Neural crest cell (in vitro differentiated cells): ENCODE measurements around the gene ECE1. TPM values are rescaled to one million over a fixed set of nuclear protein-coding genes. Genes with fewer than 3 reads are reported as not detected.

Experiments used
- DNase-seq: peaks from one replicate; pipeline ENCODE4 v3.0.0; 2021; ENCODE audit warnings: low read depth, mixed read lengths, low spot score
- H3K27ac Mint-ChIP-seq: one replicate; pipeline ENCODE4 v1.8.0; 2021; ENCODE audit warnings: mild to moderate bottlenecking, mixed read lengths; ENCODE audit not compliant: unreplicated experiment
- H3K27me3 Mint-ChIP-seq: 2 replicates; pipeline ENCODE4 v1.8.0; 2021; ENCODE audit warnings: low read depth, mild to moderate bottlenecking, mixed read lengths
- H3K36me3 Mint-ChIP-seq: 2 replicates; pipeline ENCODE4 v1.8.0; 2021; ENCODE audit warnings: low read depth, mild to moderate bottlenecking, mixed read lengths
- H3K4me1 Mint-ChIP-seq: 2 replicates; pipeline ENCODE4 v1.8.0; 2021; ENCODE audit warnings: mixed read lengths
- H3K4me3 Mint-ChIP-seq: one replicate; pipeline ENCODE4 v1.8.0; 2021; ENCODE audit warnings: mild to moderate bottlenecking, mixed read lengths
- H3K9me3 Mint-ChIP-seq: 2 replicates; pipeline ENCODE4 v1.8.0; 2021; ENCODE audit warnings: mixed read lengths
- total RNA-seq: library from RNA; stranded (reverse); gene quantifications from 2 replicates; pipeline ENCODE4 v1.2.1, GENCODE V29; 2021
- TF ChIP-seq, protein P1 (sequence below): fragments of 200-600 bp; sonication (generic); conservative IDR thresholded peaks from 2 replicates; pipeline ENCODE4 v1.5.0; 2021; ENCODE audit warnings: antibody characterized with exemption, mild to moderate bottlenecking

Gene ECE1
- total RNA-seq, 1 donor from 2014 or later: 40.3 TPM

DNA sequence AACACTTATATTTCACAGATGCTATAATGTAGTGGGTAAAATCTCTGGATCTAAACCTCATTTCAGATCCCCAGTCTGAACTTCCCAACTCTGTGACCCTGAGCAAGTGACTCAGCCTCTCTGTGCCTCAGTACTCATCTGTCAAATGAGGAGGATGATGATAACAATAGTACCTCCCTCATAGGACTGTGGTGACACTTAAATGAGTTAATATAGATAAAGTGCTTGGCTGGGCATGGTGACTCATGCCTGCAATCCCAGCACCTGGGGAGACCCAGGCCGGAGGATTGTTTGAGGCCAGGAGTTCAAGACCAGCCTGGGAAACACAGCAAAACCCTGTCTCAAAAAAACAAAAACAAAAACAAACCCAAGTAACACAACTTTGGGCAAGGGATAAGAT lies 4.7 kb upstream of the ECE1 start:
- H3K4me1 Mint-ChIP-seq: peaks cover 43% of the 10 kb centered on the region
- H3K4me3 Mint-ChIP-seq: peak overlapping the region; percentile 51
- peaks cover 11% of the 10 kb centered on the region for H3K27me3 Mint-ChIP-seq
- DNase-seq: no peak
- peaks cover 2% of the 10 kb centered on the region for H3K36me3 Mint-ChIP-seq
- no peaks in the 10 kb centered on the region for H3K9me3 Mint-ChIP-seq
- TF ChIP-seq, protein P1, sequence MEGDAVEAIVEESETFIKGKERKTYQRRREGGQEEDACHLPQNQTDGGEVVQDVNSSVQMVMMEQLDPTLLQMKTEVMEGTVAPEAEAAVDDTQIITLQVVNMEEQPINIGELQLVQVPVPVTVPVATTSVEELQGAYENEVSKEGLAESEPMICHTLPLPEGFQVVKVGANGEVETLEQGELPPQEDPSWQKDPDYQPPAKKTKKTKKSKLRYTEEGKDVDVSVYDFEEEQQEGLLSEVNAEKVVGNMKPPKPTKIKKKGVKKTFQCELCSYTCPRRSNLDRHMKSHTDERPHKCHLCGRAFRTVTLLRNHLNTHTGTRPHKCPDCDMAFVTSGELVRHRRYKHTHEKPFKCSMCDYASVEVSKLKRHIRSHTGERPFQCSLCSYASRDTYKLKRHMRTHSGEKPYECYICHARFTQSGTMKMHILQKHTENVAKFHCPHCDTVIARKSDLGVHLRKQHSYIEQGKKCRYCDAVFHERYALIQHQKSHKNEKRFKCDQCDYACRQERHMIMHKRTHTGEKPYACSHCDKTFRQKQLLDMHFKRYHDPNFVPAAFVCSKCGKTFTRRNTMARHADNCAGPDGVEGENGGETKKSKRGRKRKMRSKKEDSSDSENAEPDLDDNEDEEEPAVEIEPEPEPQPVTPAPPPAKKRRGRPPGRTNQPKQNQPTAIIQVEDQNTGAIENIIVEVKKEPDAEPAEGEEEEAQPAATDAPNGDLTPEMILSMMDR: no peak
- H3K27ac Mint-ChIP-seq: no peak overlapping the region

DNA sequence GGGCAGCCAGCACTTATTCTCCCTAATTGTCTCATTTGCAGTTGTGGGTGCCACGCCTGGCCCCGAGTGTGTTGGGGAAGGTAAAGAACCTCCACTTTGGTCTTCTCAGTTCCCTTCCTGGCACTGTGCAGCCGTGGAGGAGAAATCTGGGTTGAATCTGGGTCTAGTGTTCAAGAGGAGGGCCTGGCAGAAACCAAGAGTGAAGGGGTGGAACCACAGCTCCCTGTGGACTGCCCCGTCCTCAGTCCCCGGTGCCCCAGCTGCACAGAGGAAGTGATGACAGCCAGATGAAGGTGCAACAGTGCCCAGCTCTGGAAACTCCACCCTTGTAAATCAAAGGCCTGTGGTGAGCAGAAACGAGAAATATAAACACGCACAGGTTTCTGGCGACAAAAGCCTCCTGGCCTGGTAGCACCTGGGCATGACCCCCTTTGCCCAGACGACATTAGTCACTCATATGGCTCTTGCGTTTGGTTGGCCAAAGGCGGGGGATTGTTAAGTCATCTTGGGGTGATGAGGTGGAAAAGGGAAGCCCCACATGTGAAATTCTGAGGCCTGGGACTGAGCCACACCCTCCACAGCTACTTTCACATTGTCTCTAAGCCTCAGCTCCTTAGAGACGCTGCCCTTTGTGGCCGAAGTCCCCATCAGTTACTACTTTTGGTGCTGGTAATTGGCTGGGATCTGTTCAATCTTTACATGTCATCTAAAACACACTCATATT lies 4.2 kb upstream of the ECE1 start:
- Mint-ChIP-seq H3K4me1 (peaks cover 38% of the 10 kb centered on the region), H3K27ac (peak overlapping the region; percentile 50), H3K9me3 (no peaks in the 10 kb centered on the region), H3K27me3 (peaks cover 11% of the 10 kb centered on the region), H3K36me3 (peaks cover 2% of the 10 kb centered on the region), H3K4me3 (peak overlapping the region; percentile 51)
- no peak for DNase-seq
- TF ChIP-seq, protein P1: no peak

DNA sequence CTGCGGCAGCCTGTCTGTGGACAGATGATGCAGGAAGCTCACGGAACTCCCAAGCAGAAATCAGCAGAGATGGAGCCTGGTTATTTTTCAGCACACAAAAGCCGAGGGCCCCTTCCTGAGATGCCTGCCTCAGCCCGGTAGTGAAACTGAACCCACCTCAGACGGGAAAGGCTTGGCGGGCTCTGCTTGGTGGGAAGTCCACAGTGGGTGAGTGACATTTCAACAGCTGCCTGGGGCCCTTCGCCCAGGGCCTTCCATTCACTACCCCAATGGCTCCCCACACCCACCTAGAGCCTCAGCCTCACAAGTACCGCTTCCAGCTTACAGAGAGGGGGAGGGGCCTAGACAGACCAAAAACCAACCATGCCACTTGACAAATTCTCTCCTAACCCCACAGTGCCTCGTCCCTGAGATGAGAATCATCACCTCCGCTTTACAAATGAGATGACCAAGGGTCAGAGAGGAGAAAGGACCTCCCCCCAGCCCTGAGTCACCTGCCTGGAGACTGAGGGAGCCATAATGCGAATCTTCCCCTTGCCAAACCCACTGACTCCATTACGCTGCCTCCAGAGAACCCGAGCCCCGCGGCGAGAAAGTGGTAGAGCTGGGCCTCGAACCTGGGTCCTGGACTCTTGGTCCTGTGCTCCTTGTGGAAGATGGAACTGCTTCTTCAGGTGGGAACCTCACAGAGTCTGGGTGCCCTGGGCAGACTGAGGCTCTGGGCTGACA lies 3.4 kb upstream of the ECE1 start:
- H3K9me3 Mint-ChIP-seq: no peaks in the 10 kb centered on the region
- peaks cover 38% of the 10 kb centered on the region for H3K4me1 Mint-ChIP-seq
- peak overlapping the region; percentile 59 for H3K4me3 Mint-ChIP-seq
- no peak for DNase-seq
- peaks cover 11% of the 10 kb centered on the region for H3K27me3 Mint-ChIP-seq
- H3K36me3 Mint-ChIP-seq: peaks cover 2% of the 10 kb centered on the region
- TF ChIP-seq, protein P1: no peak
- H3K27ac Mint-ChIP-seq: peak overlapping the region; percentile 92

DNA sequence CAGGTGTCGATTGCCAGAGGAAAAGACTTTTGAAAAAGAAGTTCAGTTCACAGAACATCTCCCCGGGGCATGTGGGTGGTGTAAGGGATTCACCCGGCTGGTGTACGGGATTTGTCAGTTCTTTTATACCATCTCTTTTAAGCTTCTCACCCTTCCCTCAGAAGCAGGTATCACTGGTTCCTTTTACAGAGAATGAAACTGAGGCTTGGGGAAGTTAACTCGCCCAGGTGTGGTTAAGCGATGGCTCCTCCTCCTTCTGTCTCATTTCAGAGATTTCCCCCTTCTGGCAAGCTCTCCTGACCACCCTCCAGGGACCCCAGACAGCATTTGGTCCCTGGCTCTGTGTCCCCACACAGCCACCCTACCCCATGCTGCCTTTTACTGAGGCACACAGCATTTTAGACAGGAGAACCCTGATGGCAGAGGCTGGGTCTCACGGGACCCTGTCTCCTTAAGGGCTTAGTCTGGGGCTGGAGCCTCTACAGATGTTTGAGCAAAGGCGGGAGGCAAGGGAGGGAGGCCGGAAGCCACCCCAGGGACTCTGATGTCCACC lies 2.8 kb upstream of the ECE1 start:
- Mint-ChIP-seq H3K36me3 (peaks cover 2% of the 10 kb centered on the region), H3K4me1 (peaks cover 39% of the 10 kb centered on the region), H3K9me3 (no peaks in the 10 kb centered on the region), H3K27ac (peak overlapping the region; percentile 92), H3K27me3 (peaks cover 11% of the 10 kb centered on the region), H3K4me3 (peak overlapping the region; percentile 80)
- TF ChIP-seq, protein P1: no peak
- DNase-seq: no peak

DNA sequence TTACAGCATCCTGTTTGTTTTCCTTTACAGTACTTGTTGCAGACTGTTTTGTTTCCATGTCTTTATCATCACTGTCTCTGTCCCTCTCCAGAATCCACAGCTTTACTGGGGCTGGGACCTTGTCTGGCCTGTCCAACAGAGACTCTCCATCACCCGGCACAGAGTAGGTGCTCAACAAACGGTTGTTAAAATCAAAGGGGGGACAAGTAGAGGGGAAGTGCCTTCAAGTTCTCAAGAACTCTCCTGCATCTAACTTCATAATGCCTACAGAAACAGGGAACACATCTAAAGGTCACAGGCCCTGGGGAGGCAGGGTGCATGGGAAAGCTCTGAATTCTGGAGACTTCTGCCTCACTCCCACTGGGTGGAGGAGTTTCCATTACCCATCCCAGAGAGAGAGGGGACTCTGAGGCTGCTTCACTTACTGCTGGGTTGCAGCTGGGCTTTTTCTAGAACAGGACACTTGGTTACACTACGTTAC lies 2.3 kb upstream of the ECE1 start:
- no peak for DNase-seq
- Mint-ChIP-seq H3K27ac (peak overlapping the region; percentile 17), H3K4me1 (peaks cover 37% of the 10 kb centered on the region), H3K9me3 (no peaks in the 10 kb centered on the region), H3K4me3 (peak overlapping the region; percentile 80), H3K36me3 (peaks cover 2% of the 10 kb centered on the region), H3K27me3 (peaks cover 11% of the 10 kb centered on the region)
- TF ChIP-seq, protein P1: no peak
